ENCODE results near the gene RBPJL. TPM values are rescaled to one million over a fixed set of nuclear protein-coding genes. Genes with fewer than 3 reads are reported as not detected.

The RBPJL gene
- total RNA-seq, 1 experiment from 2014 or later, result not detected

DNA sequence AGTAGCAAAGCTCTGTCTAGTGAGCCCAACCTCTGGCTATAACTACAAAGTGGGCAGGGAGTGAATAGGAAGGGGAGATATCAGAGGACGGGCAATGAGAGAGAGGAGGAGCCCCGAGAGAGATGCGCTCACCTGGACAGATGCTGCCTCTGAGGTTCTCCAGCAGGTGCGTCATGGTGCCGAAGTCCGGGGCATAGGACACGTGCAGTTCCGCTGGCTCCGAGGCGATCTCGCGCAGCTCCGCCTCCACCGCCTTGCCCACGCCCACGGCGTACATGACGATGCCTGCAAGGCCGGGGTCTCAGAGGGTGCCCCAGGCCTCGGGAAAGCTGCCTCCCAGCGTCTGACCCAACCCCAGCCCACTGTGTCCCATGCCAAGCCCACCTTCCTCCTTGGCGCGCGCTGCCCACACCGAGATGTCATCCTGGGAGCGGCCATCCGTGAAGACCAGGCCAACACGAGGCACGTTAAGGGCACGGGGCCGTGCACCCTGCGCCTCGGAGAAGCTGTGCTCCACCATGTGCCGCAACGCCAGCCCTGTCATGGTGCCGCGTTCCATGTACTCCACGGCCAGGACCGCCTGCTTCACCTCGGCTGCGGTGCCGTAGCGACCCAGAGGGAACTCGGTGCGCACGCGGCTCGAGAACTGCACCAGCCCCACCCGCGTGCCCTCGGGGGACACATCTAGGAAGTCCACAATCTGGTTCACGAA lies 8.7 kb upstream of the RBPJL start:
- H3K27me3 Mint-ChIP-seq (ENCODE audit: unreplicated experiment), result peaks cover 41% of the 10 kb centered on the region
- peaks cover 12% of the 10 kb centered on the region for H3K36me3 Mint-ChIP-seq (ENCODE audit: insufficient read depth, unreplicated experiment)
- no TSS peak for BruUV-seq (replicated peaks)
- TF ChIP-seq, protein P1, sequence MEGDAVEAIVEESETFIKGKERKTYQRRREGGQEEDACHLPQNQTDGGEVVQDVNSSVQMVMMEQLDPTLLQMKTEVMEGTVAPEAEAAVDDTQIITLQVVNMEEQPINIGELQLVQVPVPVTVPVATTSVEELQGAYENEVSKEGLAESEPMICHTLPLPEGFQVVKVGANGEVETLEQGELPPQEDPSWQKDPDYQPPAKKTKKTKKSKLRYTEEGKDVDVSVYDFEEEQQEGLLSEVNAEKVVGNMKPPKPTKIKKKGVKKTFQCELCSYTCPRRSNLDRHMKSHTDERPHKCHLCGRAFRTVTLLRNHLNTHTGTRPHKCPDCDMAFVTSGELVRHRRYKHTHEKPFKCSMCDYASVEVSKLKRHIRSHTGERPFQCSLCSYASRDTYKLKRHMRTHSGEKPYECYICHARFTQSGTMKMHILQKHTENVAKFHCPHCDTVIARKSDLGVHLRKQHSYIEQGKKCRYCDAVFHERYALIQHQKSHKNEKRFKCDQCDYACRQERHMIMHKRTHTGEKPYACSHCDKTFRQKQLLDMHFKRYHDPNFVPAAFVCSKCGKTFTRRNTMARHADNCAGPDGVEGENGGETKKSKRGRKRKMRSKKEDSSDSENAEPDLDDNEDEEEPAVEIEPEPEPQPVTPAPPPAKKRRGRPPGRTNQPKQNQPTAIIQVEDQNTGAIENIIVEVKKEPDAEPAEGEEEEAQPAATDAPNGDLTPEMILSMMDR (IDR thresholded peaks at IDR 0.05; ENCODE audit: unreplicated experiment), result no peak
- no peak overlapping the region for H3K27ac Mint-ChIP-seq (ENCODE audit: unreplicated experiment)
- H3K9me3 Mint-ChIP-seq (ENCODE audit: low read depth, unreplicated experiment), result no peaks in the 10 kb centered on the region
- intact Hi-C loops (cut with micrococcal nuclease; ENCODE audit: unreplicated experiment), result no loop called here
- CTCF ChIA-PET, result no interaction called here
- DNase-seq, result no peak
- no peak overlapping the region for H3K4me3 Mint-ChIP-seq (ENCODE audit: low read depth, unreplicated experiment)
- H3K4me1 Mint-ChIP-seq (ENCODE audit: low read depth, unreplicated experiment), result no peaks in the 10 kb centered on the region

DNA sequence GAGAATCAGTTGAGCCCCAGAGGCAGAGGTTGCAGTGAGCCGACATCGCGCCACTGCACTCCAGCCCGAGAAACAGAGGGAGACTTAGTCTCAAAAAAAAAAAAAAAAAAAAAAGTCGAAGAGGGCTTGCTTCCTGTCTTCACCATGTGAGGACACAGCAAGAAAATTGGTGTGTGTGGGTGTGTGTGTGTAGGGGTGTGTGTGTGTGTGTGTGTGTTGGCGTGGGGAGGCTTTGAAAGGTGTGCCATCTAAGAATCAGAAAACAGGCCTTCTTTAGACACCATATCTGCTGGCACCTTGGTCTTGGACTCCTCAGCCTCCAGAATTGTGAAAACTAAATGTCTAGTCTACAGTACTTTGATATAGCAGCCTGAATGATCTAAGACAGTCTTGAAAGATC lies 6.9 kb upstream of the RBPJL start:
- Mint-ChIP-seq H3K27ac (ENCODE audit: unreplicated experiment) (no peak overlapping the region), H3K9me3 (ENCODE audit: low read depth, unreplicated experiment) (no peaks in the 10 kb centered on the region), H3K4me3 (ENCODE audit: low read depth, unreplicated experiment) (no peak overlapping the region), H3K27me3 (ENCODE audit: unreplicated experiment) (peaks cover 54% of the 10 kb centered on the region), H3K36me3 (ENCODE audit: insufficient read depth, unreplicated experiment) (no peaks in the 10 kb centered on the region), H3K4me1 (ENCODE audit: low read depth, unreplicated experiment) (no peaks in the 10 kb centered on the region)
- intact Hi-C loops (cut with micrococcal nuclease; ENCODE audit: unreplicated experiment), result no loop called here
- TF ChIP-seq, protein P1 (IDR thresholded peaks at IDR 0.05; ENCODE audit: unreplicated experiment), result no peak
- no peak for DNase-seq
- CTCF ChIA-PET, result interaction anchor here (0.5 to 1.2 kb wide), 2 partner anchors 16 kb away, joined by 3 to 6 read pairs; no protein-coding TSS in a partner anchor
- no TSS peak for BruUV-seq (replicated peaks)

DNA sequence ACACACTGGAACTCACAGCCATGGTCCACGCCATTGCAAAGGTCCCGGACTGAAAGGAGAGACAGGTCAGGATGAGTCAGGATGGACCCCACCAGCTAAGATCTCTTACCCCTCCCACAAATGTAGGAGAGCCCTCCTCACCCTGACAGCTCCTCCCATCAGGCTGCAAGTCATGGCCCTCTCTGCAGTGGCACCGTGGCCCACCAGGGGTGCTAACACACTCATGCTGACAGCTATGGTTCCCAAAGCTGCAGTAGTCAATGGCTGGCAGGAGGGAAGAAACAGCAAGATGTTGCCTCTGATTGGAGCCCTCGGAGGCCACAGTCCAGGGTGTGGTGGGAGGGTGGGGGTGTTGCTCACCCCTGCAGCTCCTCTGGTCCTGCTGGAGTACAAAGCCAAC lies 5.7 kb upstream of the RBPJL start:
- intact Hi-C loops (cut with micrococcal nuclease; ENCODE audit: unreplicated experiment), result no loop called here
- no TSS peak for BruUV-seq (replicated peaks)
- H3K4me3 Mint-ChIP-seq (ENCODE audit: low read depth, unreplicated experiment), result no peak overlapping the region
- H3K36me3 Mint-ChIP-seq (ENCODE audit: insufficient read depth, unreplicated experiment), result no peaks in the 10 kb centered on the region
- CTCF ChIA-PET, result interaction anchor here (0.6 to 1.1 kb wide), 10 partner anchors 10 to 1146 kb away, joined by 3 to 9 read pairs (median 5); no protein-coding TSS in a partner anchor
- DNase-seq, result peak; percentile 79
- H3K4me1 Mint-ChIP-seq (ENCODE audit: low read depth, unreplicated experiment), result no peaks in the 10 kb centered on the region
- no peaks in the 10 kb centered on the region for H3K9me3 Mint-ChIP-seq (ENCODE audit: low read depth, unreplicated experiment)
- peaks cover 54% of the 10 kb centered on the region for H3K27me3 Mint-ChIP-seq (ENCODE audit: unreplicated experiment)
- no peak overlapping the region for H3K27ac Mint-ChIP-seq (ENCODE audit: unreplicated experiment)
- TF ChIP-seq, protein P1 (IDR thresholded peaks at IDR 0.05; ENCODE audit: unreplicated experiment), result peak; percentile 48

DNA sequence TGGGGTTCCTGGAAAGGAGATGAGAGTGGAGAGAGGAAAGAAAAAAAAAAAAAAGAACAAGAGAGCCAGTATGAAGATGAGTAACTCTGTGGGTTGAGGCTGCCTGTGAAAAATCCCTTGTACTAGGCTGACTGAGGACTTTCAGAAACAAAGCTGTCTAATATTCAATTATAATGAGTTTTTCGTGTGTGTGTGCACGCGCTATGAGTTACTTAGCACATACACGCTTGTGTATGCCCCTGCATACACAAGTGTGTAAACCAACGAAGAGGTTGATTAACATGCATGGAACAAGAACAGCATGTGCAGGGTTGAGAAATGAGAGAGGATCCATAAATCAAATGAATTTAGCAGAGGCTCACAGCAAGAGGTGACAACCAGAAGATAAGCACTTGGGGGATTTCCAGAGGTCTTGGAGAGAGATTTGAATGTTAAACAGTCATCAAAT lies 4.8 kb upstream of the RBPJL start:
- Mint-ChIP-seq H3K4me1 (ENCODE audit: low read depth, unreplicated experiment) (no peaks in the 10 kb centered on the region), H3K4me3 (ENCODE audit: low read depth, unreplicated experiment) (no peak overlapping the region), H3K27me3 (ENCODE audit: unreplicated experiment) (peaks cover 54% of the 10 kb centered on the region), H3K9me3 (ENCODE audit: low read depth, unreplicated experiment) (no peaks in the 10 kb centered on the region), H3K36me3 (ENCODE audit: insufficient read depth, unreplicated experiment) (no peaks in the 10 kb centered on the region), H3K27ac (ENCODE audit: unreplicated experiment) (no peak overlapping the region)
- TF ChIP-seq, protein P1 (IDR thresholded peaks at IDR 0.05; ENCODE audit: unreplicated experiment), result no peak
- no peak for DNase-seq
- intact Hi-C loops (cut with micrococcal nuclease; ENCODE audit: unreplicated experiment), result no loop called here
- CTCF ChIA-PET, result interaction anchor here (0.6 to 1.5 kb wide), 3 partner anchors 9 to 1147 kb away, joined by 3 to 4 read pairs (median 3); no protein-coding TSS in a partner anchor
- no TSS peak for BruUV-seq (replicated peaks)
